IMR-90 (cell line): ENCODE results near the gene ZNF407. TPM values are rescaled to one million over a fixed set of nuclear protein-coding genes. Genes with fewer than 3 reads are reported as not detected.

Experiments
- ATAC-seq: fragments of 200-7000 bp; cut with Tn5 transposase; 2 replicates; pipeline ENCODE4 v1.9.1; 2020; ENCODE audit warnings: low read depth, mild to moderate bottlenecking, moderate library complexity
- BruUV-seq: library from RNA; stranded (reverse); fragments of 400-500 nt; replicated peaks from 2 replicates; lab custom pipeline; 2021; lab: Mats Ljungman, UMichigan
- CTCF ChIA-PET: fragments of 300-600 bp; formaldehyde crosslinking; extraction: SDS; loops from one replicate; lab custom pipeline; 2021; ENCODE audit warnings: antibody characterized with exemption; lab: Yijun Ruan, JAX
- POLR2A ChIA-PET: fragments of 300-600 bp; sonication (Branson Sonifier 250); formaldehyde crosslinking; loops from one replicate; lab custom pipeline; 2022; ENCODE audit warnings: antibody characterized with exemption; ENCODE audit not compliant: unreplicated experiment; lab: Charles Lee
- DNase-seq: peaks from one replicate; pipeline ENCODE4 v3.0.0; 2013
- H2AFZ ChIP-seq: replicated peaks from 2 replicates; pipeline ENCODE3; 2013; ENCODE audit warnings: low read length, mild to moderate bottlenecking; ENCODE audit not compliant: poor library complexity
- H2AK5ac ChIP-seq: 2 replicates; pipeline ENCODE4 v1.6.1; 2013; ENCODE audit warnings: low read depth, low read length, inconsistent platforms
- H2AK9ac ChIP-seq: replicated peaks from 2 replicates; pipeline ENCODE3; 2013; ENCODE audit warnings: mild to moderate bottlenecking, low read depth, low read length, moderate library complexity; ENCODE audit not compliant: poor library complexity
- H2BK120ac ChIP-seq: 2 replicates; pipeline ENCODE4 v1.6.1; 2013; ENCODE audit warnings: low read depth, low read length, inconsistent platforms
- H2BK15ac ChIP-seq: 3 replicates; pipeline ENCODE4 v1.6.1; 2013; ENCODE audit warnings: low read depth, low read length, inconsistent platforms
- H2BK20ac ChIP-seq: 2 replicates; pipeline ENCODE4 v1.6.1; 2013; ENCODE audit warnings: low read depth, mild to moderate bottlenecking, inconsistent platforms, low read length, moderate library complexity
- H2BK5ac ChIP-seq: 2 replicates; pipeline ENCODE4 v1.6.1; 2013; ENCODE audit warnings: mild to moderate bottlenecking, low read depth, low read length, inconsistent platforms; ENCODE audit not compliant: poor library complexity, severe bottlenecking
- H3K14ac ChIP-seq: replicated peaks from 2 replicates; pipeline ENCODE4 v1.6.1; 2013; ENCODE audit warnings: low read depth, low read length, inconsistent platforms
- H3K18ac ChIP-seq: 2 replicates; pipeline ENCODE4 v1.6.1; 2013; ENCODE audit warnings: low read depth, low read length, control low read depth
- H3K23ac ChIP-seq: 2 replicates; pipeline ENCODE4 v1.6.1; 2013; ENCODE audit warnings: low read depth, low read length, inconsistent platforms
- H3K27ac ChIP-seq: 2 replicates; pipeline ENCODE4 v1.5.1; 2013; ENCODE audit warnings: mild to moderate bottlenecking, control low read depth, low read length; ENCODE audit not compliant: insufficient read depth
- H3K27me3 ChIP-seq: 2 replicates; pipeline ENCODE4 v1.6.1; 2013; ENCODE audit warnings: low read length; ENCODE audit not compliant: control insufficient read depth, insufficient read depth
- H3K36me3 ChIP-seq: 2 replicates; pipeline ENCODE4 v1.6.1; 2013; ENCODE audit warnings: low read length, mixed read lengths; ENCODE audit not compliant: control insufficient read depth, insufficient read depth
- H3K4ac ChIP-seq: 2 replicates; pipeline ENCODE4 v1.6.1; 2013; ENCODE audit warnings: low read depth, low read length, inconsistent platforms
- H3K4me1 ChIP-seq: 2 replicates; pipeline ENCODE4 v1.6.1; 2013; ENCODE audit warnings: low read length, mixed read lengths; ENCODE audit not compliant: control insufficient read depth, insufficient read depth
- H3K4me2 ChIP-seq: 2 replicates; pipeline ENCODE4 v1.6.1; 2013; ENCODE audit warnings: low read depth, mild to moderate bottlenecking, control low read depth, low read length, moderate library complexity
- H3K4me3 ChIP-seq: 2 replicates; pipeline ENCODE4 v1.5.1; 2013; ENCODE audit warnings: low read depth, mild to moderate bottlenecking, control low read depth, low read length, moderate library complexity; ENCODE audit not compliant: insufficient read depth
- H3K56ac ChIP-seq: 2 replicates; pipeline ENCODE4 v1.6.1; 2013; ENCODE audit warnings: low read length, inconsistent platforms; ENCODE audit not compliant: insufficient read depth; ENCODE audit errors: extremely low read depth
- H3K79me1 ChIP-seq, 2 experiments: 2 replicates each; pipeline ENCODE4 v1.6.1; 2013; ENCODE audit warnings: low read length in 2 of 2, inconsistent platforms in 1 of 2, low read depth in 1 of 2
- H3K9ac ChIP-seq: 2 replicates; pipeline ENCODE4 v1.6.1; 2013; ENCODE audit warnings: low read depth, low read length, control low read depth
- H3K9me1 ChIP-seq: 2 replicates; pipeline ENCODE4 v1.6.1; 2013; ENCODE audit warnings: low read length, inconsistent platforms; ENCODE audit not compliant: insufficient read depth
- H3K9me3 ChIP-seq: 2 replicates; pipeline ENCODE4 v1.6.1; 2013; ENCODE audit warnings: low read length; ENCODE audit not compliant: control insufficient read depth, insufficient read depth
- H4K20me1 ChIP-seq: 2 replicates; pipeline ENCODE4 v1.6.1; 2013; ENCODE audit warnings: low read length, inconsistent platforms; ENCODE audit not compliant: insufficient read depth
- H4K5ac ChIP-seq: 2 replicates; pipeline ENCODE4 v1.6.1; 2013; ENCODE audit warnings: mild to moderate bottlenecking, low read depth, low read length, control low read depth
- H4K8ac ChIP-seq, 2 experiments: 2 replicates each; pipeline ENCODE4 v1.6.1; 2013; ENCODE audit warnings: low read depth in 2 of 2, low read length in 2 of 2, control low read depth in 1 of 2, inconsistent platforms in 1 of 2
- H4K91ac ChIP-seq: 2 replicates; pipeline ENCODE4 v1.6.1; 2013; ENCODE audit warnings: low read depth, low read length, inconsistent platforms; ENCODE audit not compliant: insufficient read depth
- BHLHE40 ChIP-seq: fragments of 150-350 bp; IDR thresholded peaks from 2 replicates; pipeline ENCODE4 v1.6.1; 2016; ENCODE audit warnings: mild to moderate bottlenecking, low read depth, low read length
- CEBPB ChIP-seq: IDR thresholded peaks from 2 replicates; pipeline ENCODE4 v1.6.1; 2012; ENCODE audit warnings: low read depth, low read length, improper control_type of control experiment
- CHD1 ChIP-seq: IDR thresholded peaks from 2 replicates; pipeline ENCODE4 v1.6.1; 2012; ENCODE audit warnings: low read depth, low read length, improper control_type of control experiment
- ELK1 ChIP-seq: fragments of 150-350 bp; IDR thresholded peaks from 2 replicates; pipeline ENCODE4 v1.6.1; 2016; ENCODE audit warnings: low read depth, mild to moderate bottlenecking, low read length, moderate library complexity, borderline replicate concordance
- FOS ChIP-seq: fragments of 150-350 bp; IDR thresholded peaks from 2 replicates; pipeline ENCODE4 v1.6.1; 2016; ENCODE audit warnings: low read depth, low read length
- MAFK ChIP-seq: IDR thresholded peaks from 2 replicates; pipeline ENCODE4 v1.6.1; 2012; ENCODE audit warnings: low read depth, low read length, improper control_type of control experiment
- MAZ ChIP-seq: IDR thresholded peaks from 2 replicates; pipeline ENCODE4 v1.6.1; 2012; ENCODE audit warnings: low read depth, mild to moderate bottlenecking, low read length, improper control_type of control experiment, moderate library complexity, borderline replicate concordance
- MXI1 ChIP-seq: IDR thresholded peaks from 2 replicates; pipeline ENCODE4 v1.6.1; 2012; ENCODE audit warnings: low read depth, mild to moderate bottlenecking, low read length, moderate library complexity, borderline replicate concordance
- NFE2L2 ChIP-seq: fragments of 150-350 bp; IDR thresholded peaks from 2 replicates; pipeline ENCODE4 v1.6.1; 2016; ENCODE audit warnings: low read depth, mild to moderate bottlenecking, low read length
- POLR2A ChIP-seq: IDR thresholded peaks from 2 replicates; pipeline ENCODE4 v1.6.1; 2012; ENCODE audit warnings: mild to moderate bottlenecking, low read depth, low read length
- RAD21 ChIP-seq: IDR thresholded peaks from 2 replicates; pipeline ENCODE4 v1.6.1; 2012; ENCODE audit warnings: low read length, improper control_type of control experiment
- RCOR1 ChIP-seq: IDR thresholded peaks from 2 replicates; pipeline ENCODE4 v1.6.1; 2012; ENCODE audit warnings: mild to moderate bottlenecking, low read length, improper control_type of control experiment; ENCODE audit not compliant: insufficient replicate concordance
- RFX5 ChIP-seq: IDR thresholded peaks from 2 replicates; pipeline ENCODE4 v1.8.0; 2012; ENCODE audit warnings: low read depth, mild to moderate bottlenecking, low read length, moderate library complexity
- SMC3 ChIP-seq: fragments of 150-350 bp; IDR thresholded peaks from 2 replicates; pipeline ENCODE4 v1.6.1; 2016; ENCODE audit warnings: low read depth, mild to moderate bottlenecking, antibody characterized with exemption, low read length, moderate library complexity
- USF2 ChIP-seq: fragments of 150-350 bp; IDR thresholded peaks from 2 replicates; pipeline ENCODE4 v1.6.1; 2017; ENCODE audit warnings: mild to moderate bottlenecking, antibody characterized with exemption, low read length, low read depth
- WGBS, 2 experiments: methylation state at CpG; one replicate each; pipeline versions ENCODE4 v1.1.5 to v1.1.7; 2013; ENCODE audit warnings: missing lambda C conversion rate in 2 of 2; ENCODE audit not compliant: insufficient read length in 1 of 2; ENCODE audit errors: extremely low coverage in 2 of 2; 5-methylcytosine and 5-hydroxymethylcytosine counted together
- dilution Hi-C: fragments of 300-500 bp; cut with HindIII; formaldehyde crosslinking; loops from one replicate; pipeline ENCODE4 v1.14.3; 2018; ENCODE audit warnings: low sequenced_read_pairs; ENCODE audit not compliant: unreplicated experiment
- in situ Hi-C: fragments of 300-500 bp; cut with MboI; formaldehyde crosslinking; loops from 3 replicates; pipeline ENCODE4 v1.14.3; 2019; ENCODE audit warnings: low sequenced_read_pairs, inconsistent platforms, mixed read lengths
- intact Hi-C: fragments of 100-400 bp; cut with micrococcal nuclease; formaldehyde crosslinking; loops from 2 replicates; pipeline ENCODE4 v1.10.0; 2022
- polyA plus RNA-seq, 3 experiments: library from polyadenylated mRNA; depleted of rRNA; stranded (reverse); fragments of >200 nt; gene quantifications; 2 replicates each; pipeline ENCODE4 v1.2.3, GENCODE V29; 2012; ENCODE audit warnings: low replicate concordance in 1 of 3
- total RNA-seq: library from RNA; depleted of rRNA; stranded (reverse); fragments of >200 nt; gene quantifications from 2 replicates; pipeline ENCODE4 v1.2.3, GENCODE V29; 2012
- TF ChIP-seq, protein P1 (sequence below): conservative IDR thresholded peaks from 2 replicates; pipeline ENCODE4 v1.5.1; 2012; ENCODE audit warnings: mild to moderate bottlenecking, low read depth, low read length, improper control_type of control experiment

ZNF407 gene
- total and polyA plus RNA-seq, 2 of the 4 experiments (the other 2 are of a cell fraction): 3.1 to 20.1 TPM

GRCh38 chr18:74562775-74563174, 34.9 kb upstream of the ZNF407 start:
- no peak overlapping the region for H2BK5ac ChIP-seq
- TF ChIP-seq CHD1 (no peak), CEBPB (no peak), MXI1 (no peak), RAD21 (no peak), NFE2L2 (no peak), MAFK (no peak), FOS (no peak), ELK1 (no peak), RCOR1 (no peak), BHLHE40 (no peak), MAZ (no peak), SMC3 (no peak), RFX5 (no peak), POLR2A (no peak), USF2 (no peak)
- TF ChIP-seq, protein P1, sequence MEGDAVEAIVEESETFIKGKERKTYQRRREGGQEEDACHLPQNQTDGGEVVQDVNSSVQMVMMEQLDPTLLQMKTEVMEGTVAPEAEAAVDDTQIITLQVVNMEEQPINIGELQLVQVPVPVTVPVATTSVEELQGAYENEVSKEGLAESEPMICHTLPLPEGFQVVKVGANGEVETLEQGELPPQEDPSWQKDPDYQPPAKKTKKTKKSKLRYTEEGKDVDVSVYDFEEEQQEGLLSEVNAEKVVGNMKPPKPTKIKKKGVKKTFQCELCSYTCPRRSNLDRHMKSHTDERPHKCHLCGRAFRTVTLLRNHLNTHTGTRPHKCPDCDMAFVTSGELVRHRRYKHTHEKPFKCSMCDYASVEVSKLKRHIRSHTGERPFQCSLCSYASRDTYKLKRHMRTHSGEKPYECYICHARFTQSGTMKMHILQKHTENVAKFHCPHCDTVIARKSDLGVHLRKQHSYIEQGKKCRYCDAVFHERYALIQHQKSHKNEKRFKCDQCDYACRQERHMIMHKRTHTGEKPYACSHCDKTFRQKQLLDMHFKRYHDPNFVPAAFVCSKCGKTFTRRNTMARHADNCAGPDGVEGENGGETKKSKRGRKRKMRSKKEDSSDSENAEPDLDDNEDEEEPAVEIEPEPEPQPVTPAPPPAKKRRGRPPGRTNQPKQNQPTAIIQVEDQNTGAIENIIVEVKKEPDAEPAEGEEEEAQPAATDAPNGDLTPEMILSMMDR: no peak
- no peak overlapping the region for H3K4ac ChIP-seq
- H2AK5ac ChIP-seq: no peak overlapping the region
- intact Hi-C loops: no loop called here
- H4K20me1 ChIP-seq: no peaks in the 10 kb centered on the region
- H3K79me1 ChIP-seq: no peaks in the 10 kb centered on the region
- H3K9me3 ChIP-seq: 0 out of 2 replicates have a peak, but pooled peaks cover 3% of the 10 kb centered on the region
- no peak overlapping the region for H3K4me2 ChIP-seq
- POLR2A ChIA-PET: no interaction called here
- no peak overlapping the region for H4K8ac ChIP-seq
- H3K18ac ChIP-seq: no peak overlapping the region
- H4K91ac ChIP-seq: no peak overlapping the region
- CTCF ChIA-PET: interaction anchor here (1.4 kb wide), 1 partner anchor 11 kb away, joined by 7 read pairs; no protein-coding TSS in a partner anchor
- no peaks in the 10 kb centered on the region for H3K9me1 ChIP-seq
- no peak overlapping the region for H3K9ac ChIP-seq
- no TSS peak for BruUV-seq
- H3K4me1 ChIP-seq: no peaks in the 10 kb centered on the region
- H3K36me3 ChIP-seq: no peaks in the 10 kb centered on the region
- H3K27me3 ChIP-seq: peaks cover 29% of the 10 kb centered on the region
- H3K4me3 ChIP-seq: no peak overlapping the region
- WGBS, 2 experiments: no CpG with 5 or more reads among the region's 4 CpGs
- H3K27ac ChIP-seq: no peak overlapping the region
- no peak overlapping the region for H3K56ac ChIP-seq
- H3K23ac ChIP-seq: no peak overlapping the region
- H2AK9ac ChIP-seq: no peak overlapping the region
- no peak overlapping the region for H2AFZ ChIP-seq
- in situ Hi-C loops: loop anchor here (25.0 kb wide), 1 partner anchor 350 kb away; no protein-coding TSS in a partner anchor
- H2BK20ac ChIP-seq: no peak overlapping the region
- no peak for ATAC-seq
- no peak overlapping the region for H4K5ac ChIP-seq
- H2BK15ac ChIP-seq: no peak overlapping the region
- DNase-seq: no peak
- H3K14ac ChIP-seq: no peak overlapping the region
- dilution Hi-C loops: no loop called here
- no peak overlapping the region for H2BK120ac ChIP-seq
